ENCODE results near the gene ZNF132. TPM values are rescaled to one million over a fixed set of nuclear protein-coding genes. Genes with fewer than 3 reads are reported as not detected.

ZNF132 gene
- total RNA-seq, 6 experiments from 2014 or later, result 0.75 to 2.8 (median 1.0) TPM

DNA sequence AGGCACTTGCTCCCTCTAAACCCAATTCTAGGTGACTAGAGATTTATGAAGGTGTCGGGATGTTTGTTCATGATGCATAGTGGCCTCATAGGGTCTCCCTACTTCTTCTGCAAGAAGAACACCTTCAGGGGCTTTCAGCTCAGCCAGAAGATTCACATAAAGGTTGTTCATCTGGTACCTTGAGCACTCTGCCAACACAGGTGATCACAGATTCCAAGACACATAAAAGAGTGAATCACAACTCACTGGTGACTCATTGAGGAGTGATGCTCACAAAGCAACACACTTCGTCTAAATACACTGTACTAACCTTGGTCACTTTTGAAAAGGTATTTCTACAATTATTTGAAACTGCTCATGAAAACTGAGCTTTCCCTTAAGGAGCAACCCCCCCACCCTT, 20.1 kb upstream of the ZNF132 start:
- no peak for TF ChIP-seq POLR2A (IDR thresholded peaks at IDR 0.05)
- TF ChIP-seq, protein P1, sequence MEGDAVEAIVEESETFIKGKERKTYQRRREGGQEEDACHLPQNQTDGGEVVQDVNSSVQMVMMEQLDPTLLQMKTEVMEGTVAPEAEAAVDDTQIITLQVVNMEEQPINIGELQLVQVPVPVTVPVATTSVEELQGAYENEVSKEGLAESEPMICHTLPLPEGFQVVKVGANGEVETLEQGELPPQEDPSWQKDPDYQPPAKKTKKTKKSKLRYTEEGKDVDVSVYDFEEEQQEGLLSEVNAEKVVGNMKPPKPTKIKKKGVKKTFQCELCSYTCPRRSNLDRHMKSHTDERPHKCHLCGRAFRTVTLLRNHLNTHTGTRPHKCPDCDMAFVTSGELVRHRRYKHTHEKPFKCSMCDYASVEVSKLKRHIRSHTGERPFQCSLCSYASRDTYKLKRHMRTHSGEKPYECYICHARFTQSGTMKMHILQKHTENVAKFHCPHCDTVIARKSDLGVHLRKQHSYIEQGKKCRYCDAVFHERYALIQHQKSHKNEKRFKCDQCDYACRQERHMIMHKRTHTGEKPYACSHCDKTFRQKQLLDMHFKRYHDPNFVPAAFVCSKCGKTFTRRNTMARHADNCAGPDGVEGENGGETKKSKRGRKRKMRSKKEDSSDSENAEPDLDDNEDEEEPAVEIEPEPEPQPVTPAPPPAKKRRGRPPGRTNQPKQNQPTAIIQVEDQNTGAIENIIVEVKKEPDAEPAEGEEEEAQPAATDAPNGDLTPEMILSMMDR (IDR thresholded peaks at IDR 0.05), result no peak
- Histone ChIP-seq H3K36me3 (no peaks in the 10 kb centered on the region), H3K27ac (no peak overlapping the region), H3K4me3 (no peak overlapping the region), H3K9me3 (no peaks in the 10 kb centered on the region), H3K4me1 (no peaks in the 10 kb centered on the region), H3K27me3 (no peaks in the 10 kb centered on the region)
- intact Hi-C loops (cut with DNase I), result no loop called here
- ATAC-seq (no peak), DNase-seq (no peak)
- 92% methylated on average over 2 of the region's 2 CpGs for WGBS (ENCODE audit: insufficient coverage, low coverage, low lambda C conversion rate, missing lambda C conversion rate)

DNA sequence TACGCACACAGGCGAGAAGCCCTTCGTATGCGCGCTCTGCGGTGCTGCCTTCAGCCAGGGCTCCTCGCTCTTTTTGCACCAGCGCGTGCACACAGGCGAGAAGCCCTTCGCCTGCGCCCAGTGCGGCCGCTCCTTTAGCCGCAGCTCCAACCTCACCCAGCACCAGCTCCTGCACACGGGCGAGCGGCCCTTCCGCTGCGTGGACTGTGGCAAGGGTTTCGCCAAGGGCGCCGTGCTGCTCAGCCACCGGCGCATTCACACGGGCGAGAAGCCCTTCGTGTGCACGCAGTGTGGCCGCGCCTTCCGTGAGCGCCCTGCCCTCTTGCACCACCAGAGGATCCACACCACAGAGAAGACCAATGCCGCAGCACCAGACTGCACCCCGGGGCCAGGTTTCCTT, 16.2 kb upstream of the ZNF132 start:
- H3K4me1 ChIP-seq, result peaks cover 0 to 5% (median under 1%) of the 10 kb centered on the region in 4 donors
- WGBS (ENCODE audit: insufficient coverage, low coverage, low lambda C conversion rate, missing lambda C conversion rate), result no CpG with 5 or more reads among the region's 35 CpGs
- TF ChIP-seq, protein P1 (IDR thresholded peaks at IDR 0.05), result no peak
- no peak for TF ChIP-seq POLR2A (IDR thresholded peaks at IDR 0.05)
- intact Hi-C loops (cut with DNase I), result no loop called here
- no peaks in the 10 kb centered on the region for H3K36me3 ChIP-seq
- DNase-seq, result peak in 1 of 3 donors; percentile 39
- H3K27ac ChIP-seq, result no peak overlapping the region
- no peaks in the 10 kb centered on the region for H3K27me3 ChIP-seq
- no peaks in the 10 kb centered on the region for H3K9me3 ChIP-seq
- no peak overlapping the region for H3K4me3 ChIP-seq
- ATAC-seq, result no peak

DNA sequence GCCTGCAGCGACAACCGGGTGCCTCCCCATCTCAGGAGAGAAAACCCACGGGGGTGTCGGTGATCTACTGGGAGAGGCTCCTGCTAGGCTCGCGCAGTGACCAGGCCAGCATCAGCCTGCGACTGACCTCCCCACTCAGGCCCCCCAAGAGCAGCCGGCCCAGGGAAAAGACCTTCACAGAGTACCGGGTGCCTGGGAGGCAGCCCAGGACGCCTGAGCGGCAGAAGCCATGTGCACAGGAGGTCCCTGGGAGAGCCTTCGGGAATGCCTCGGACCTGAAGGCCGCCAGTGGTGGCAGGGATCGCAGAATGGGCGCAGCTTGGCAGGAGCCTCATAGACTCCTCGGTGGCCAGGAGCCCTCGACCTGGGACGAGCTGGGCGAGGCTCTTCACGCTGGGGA, 15.4 kb upstream of the ZNF132 start:
- no peak for ATAC-seq
- H3K9me3 ChIP-seq, result no peaks in the 10 kb centered on the region
- H3K27ac ChIP-seq, result no peak overlapping the region
- H3K4me3 ChIP-seq, result no peak overlapping the region
- WGBS (ENCODE audit: insufficient coverage, low coverage, low lambda C conversion rate, missing lambda C conversion rate), result no CpG with 5 or more reads among the region's 21 CpGs
- H3K36me3 ChIP-seq, result no peaks in the 10 kb centered on the region
- no peaks in the 10 kb centered on the region for H3K27me3 ChIP-seq
- peaks cover 0 to 10% (median 3%) of the 10 kb centered on the region in 4 donors for H3K4me1 ChIP-seq
- peak in 1 of 3 donors; percentile 48 for DNase-seq
- intact Hi-C loops (cut with DNase I), result no loop called here
- TF ChIP-seq POLR2A (IDR thresholded peaks at IDR 0.05), result no peak
- TF ChIP-seq, protein P1 (IDR thresholded peaks at IDR 0.05), result no peak

DNA sequence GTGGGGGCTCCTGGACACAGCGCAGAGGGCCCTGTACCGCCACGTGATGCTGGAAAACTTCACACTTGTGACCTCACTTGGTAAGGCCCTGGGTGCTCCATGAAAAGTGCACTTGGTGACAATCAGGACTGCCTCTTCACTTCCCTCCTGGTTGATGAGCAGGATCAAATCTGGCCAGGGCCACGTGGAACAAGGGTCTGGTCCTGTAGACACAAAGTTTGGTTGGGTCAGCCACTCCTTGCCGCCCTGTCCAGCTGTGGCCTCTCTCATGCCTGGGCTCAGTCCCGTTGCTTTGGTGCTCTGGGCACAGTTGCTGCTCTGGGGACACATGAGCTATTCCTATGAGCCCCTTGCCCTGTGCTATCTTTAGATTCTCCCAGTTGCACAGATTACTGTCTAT, 13.8 kb upstream of the ZNF132 start:
- intact Hi-C loops (cut with DNase I), result no loop called here
- H3K9me3 ChIP-seq, result no peaks in the 10 kb centered on the region
- peaks cover 0 to 10% (median 3%) of the 10 kb centered on the region in 4 donors for H3K4me1 ChIP-seq
- ATAC-seq (no peak), DNase-seq (no peak)
- no peak overlapping the region for H3K27ac ChIP-seq
- H3K27me3 ChIP-seq, result no peaks in the 10 kb centered on the region
- WGBS (ENCODE audit: insufficient coverage, low coverage, low lambda C conversion rate, missing lambda C conversion rate), result 100% methylated on average over 1 of the region's 6 CpGs
- no peak overlapping the region for H3K4me3 ChIP-seq
- TF ChIP-seq POLR2A (IDR thresholded peaks at IDR 0.05), result no peak
- TF ChIP-seq, protein P1 (IDR thresholded peaks at IDR 0.05), result no peak
- no peaks in the 10 kb centered on the region for H3K36me3 ChIP-seq

Data from right lobe of liver (tissue), 6 donors.